ENCODE measurements around the gene DNAJC18.

GRCh38 chr5:139453683-139454567 is 14.6 kb upstream of the DNAJC18 start:
- TF ChIP-seq, protein P1, sequence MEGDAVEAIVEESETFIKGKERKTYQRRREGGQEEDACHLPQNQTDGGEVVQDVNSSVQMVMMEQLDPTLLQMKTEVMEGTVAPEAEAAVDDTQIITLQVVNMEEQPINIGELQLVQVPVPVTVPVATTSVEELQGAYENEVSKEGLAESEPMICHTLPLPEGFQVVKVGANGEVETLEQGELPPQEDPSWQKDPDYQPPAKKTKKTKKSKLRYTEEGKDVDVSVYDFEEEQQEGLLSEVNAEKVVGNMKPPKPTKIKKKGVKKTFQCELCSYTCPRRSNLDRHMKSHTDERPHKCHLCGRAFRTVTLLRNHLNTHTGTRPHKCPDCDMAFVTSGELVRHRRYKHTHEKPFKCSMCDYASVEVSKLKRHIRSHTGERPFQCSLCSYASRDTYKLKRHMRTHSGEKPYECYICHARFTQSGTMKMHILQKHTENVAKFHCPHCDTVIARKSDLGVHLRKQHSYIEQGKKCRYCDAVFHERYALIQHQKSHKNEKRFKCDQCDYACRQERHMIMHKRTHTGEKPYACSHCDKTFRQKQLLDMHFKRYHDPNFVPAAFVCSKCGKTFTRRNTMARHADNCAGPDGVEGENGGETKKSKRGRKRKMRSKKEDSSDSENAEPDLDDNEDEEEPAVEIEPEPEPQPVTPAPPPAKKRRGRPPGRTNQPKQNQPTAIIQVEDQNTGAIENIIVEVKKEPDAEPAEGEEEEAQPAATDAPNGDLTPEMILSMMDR (IDR thresholded peaks at IDR 0.05; ENCODE audit: poor library complexity), result no peak
- no peak for TF ChIP-seq EZH2 (IDR thresholded peaks at IDR 0.05; ENCODE audit: borderline replicate concordance)

All from hepatocyte (in vitro differentiated cells).